ENCODE results near the gene DNAI4. TPM values are rescaled to one million over a fixed set of nuclear protein-coding genes. Genes with fewer than 3 reads are reported as not detected.
A peak's percentile ranks its signal among the peaks of the same experiment; 100 is the strongest.
"Not testable (repeated sequence)": the region's sequence is repeated elsewhere in the genome, so short reads cannot be mapped to it uniquely, and the experiment has no call there.

The DNAI4 gene
- polyA plus RNA-seq, 3 donors = 0.83 to 1.1 (median 0.90) TPM

DNA sequence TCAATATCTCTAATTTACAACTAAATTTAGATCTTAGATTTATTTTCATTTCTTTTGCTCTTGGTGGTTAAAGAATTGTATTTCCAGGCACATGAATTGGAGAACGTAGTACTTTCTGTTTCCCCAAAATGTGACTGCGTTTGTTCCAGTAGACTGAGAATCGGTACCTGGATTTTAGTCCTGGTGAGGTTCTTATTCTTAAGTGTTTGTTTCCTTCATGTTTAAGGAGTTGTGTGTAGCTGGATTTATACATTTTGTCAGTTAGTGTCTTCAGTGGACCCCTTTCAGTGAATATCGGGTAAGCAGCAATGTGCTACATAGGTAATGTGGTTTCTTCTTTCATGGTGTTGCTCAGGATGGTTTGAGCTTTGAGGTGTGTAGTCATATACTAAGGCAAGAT is 6.9 kb upstream of the DNAI4 start:
- no peak overlapping the region for H3K27ac ChIP-seq (ENCODE audit: low read depth, low read length)
- 19 to 22% (median 21%) methylated on average over 4 of the region's 4 CpGs for WGBS, 3 donors

- H3K27ac ChIP-seq (ENCODE audit: low read depth, low read length) = peak overlapping the region; percentile 98
- WGBS, 3 donors = 0 to 1% (median 0%) methylated on average over 6 of the region's 6 CpGs
Observed at GRCh38 chr1:66930823-66931174, 6.1 kb upstream of the DNAI4 start.

- peak overlapping the region; percentile 98 for H3K27ac ChIP-seq (ENCODE audit: low read depth, low read length)
- 0 to 1% (median 0%) methylated on average over 67 to 83 of the region's 83 CpGs for WGBS, 3 donors
Observed at GRCh38 chr1:66929999-66930822, 5.6 kb upstream of the DNAI4 start.

DNA sequence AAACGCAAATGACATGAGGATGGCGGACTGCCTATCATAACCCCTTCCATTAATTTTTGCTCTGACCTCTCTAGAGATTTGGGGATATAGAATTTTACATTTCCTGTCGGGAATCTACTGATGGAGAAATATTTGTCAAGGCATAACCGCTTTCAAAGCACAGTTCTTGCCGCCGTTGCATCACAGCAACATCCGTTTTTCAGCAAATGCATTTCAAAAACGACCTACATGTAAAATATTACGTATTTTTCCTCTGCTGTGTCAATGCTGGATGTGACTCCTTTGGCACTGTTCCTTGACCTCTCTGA is 5.0 kb upstream of the DNAI4 start:
- peak overlapping the region; percentile 98 for H3K27ac ChIP-seq (ENCODE audit: low read depth, low read length)
- 6 to 7% (median 6%) methylated on average over 9 of the region's 9 CpGs for WGBS, 3 donors

- H3K27ac ChIP-seq (ENCODE audit: low read depth, low read length) = peak overlapping the region; percentile 98
- 39 to 44% (median 41%) methylated on average over 3 of the region's 3 CpGs for WGBS, 3 donors
Observed at GRCh38 chr1:66929146-66929688, 4.6 kb upstream of the DNAI4 start.

GRCh38 chr1:66927528-66927927 is 2.9 kb upstream of the DNAI4 start:
- no peak overlapping the region for H3K27ac ChIP-seq (ENCODE audit: low read depth, low read length)

- 28 to 46% (median 39%) methylated on average over 9 of the region's 9 CpGs for WGBS, 3 donors
- H3K27ac ChIP-seq (ENCODE audit: low read depth, low read length) = peak overlapping the region; percentile 43
Observed at GRCh38 chr1:66925944-66926343, 1.3 kb upstream of the DNAI4 start.

DNA sequence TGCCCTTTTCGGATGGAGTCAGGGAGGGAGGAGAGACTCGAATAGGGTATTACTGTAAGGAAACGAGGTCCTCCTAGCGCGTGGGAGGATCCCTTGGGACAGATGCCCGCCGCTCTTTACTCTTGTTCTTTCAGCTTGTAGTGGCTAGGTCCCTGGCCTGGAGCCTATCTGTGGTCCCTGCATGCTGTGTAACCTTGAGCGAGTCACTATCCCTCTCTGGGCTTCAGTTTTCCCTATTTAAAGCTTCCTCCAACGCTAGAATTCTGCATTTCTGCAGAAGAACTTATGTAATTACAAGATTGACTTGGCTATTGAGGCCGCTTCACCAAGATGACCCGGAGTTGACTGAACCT is 878 bp upstream of the DNAI4 start:
- peak overlapping the region; percentile 43 for H3K27ac ChIP-seq (ENCODE audit: low read depth, low read length)
- 3 to 8% (median 5%) methylated on average over 11 of the region's 11 CpGs for WGBS, 3 donors

GRCh38 chr1:66920543-66920942 is 4.1 kb downstream of the DNAI4 start:
- H3K27ac ChIP-seq (ENCODE audit: low read depth, low read length) = no peak overlapping the region
- WGBS, 3 donors = 97 to 100% (median 100%) methylated on average over 2 of the region's 2 CpGs

GRCh38 chr1:66919828-66920227 is 4.8 kb downstream of the DNAI4 start:
- no peak overlapping the region for H3K27ac ChIP-seq (ENCODE audit: low read depth, low read length)
- 85 to 93% (median 91%) methylated on average over 3 of the region's 3 CpGs for WGBS, 3 donors

- H3K27ac ChIP-seq (ENCODE audit: low read depth, low read length) = no peak overlapping the region
- 89 to 95% (median 93%) methylated on average over 1 of the region's 1 CpG for WGBS, 3 donors
Observed at GRCh38 chr1:66919063-66919462, 5.6 kb downstream of the DNAI4 start.

GRCh38 chr1:66917476-66917875 is 7.2 kb downstream of the DNAI4 start:
- no peak overlapping the region for H3K27ac ChIP-seq (ENCODE audit: low read depth, low read length)
- WGBS, 3 donors = 96 to 98% (median 97%) methylated on average over 1 of the region's 1 CpG

DNA sequence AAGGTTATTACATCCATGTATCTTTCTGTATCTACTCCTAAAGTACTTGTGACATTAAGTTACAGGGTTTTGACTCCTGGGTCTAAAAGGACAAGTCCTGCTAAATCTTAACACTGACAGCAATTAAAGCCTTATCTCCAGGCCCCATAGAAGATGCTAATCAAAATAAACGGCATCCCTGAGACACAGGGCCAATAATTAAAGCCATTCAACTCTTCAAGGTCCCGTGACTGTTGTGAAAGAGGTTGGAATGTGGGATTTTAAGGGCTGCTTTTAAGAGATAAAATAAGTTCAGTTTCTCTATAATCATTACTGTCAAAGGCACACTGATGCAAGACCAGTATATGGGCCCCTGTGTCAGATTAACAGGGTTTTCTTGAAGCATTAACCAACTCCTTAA is 8.3 kb downstream of the DNAI4 start:
- no peak overlapping the region for H3K27ac ChIP-seq (ENCODE audit: low read depth, low read length)
- 50 to 58% (median 55%) methylated on average over 2 of the region's 2 CpGs for WGBS, 3 donors

DNA sequence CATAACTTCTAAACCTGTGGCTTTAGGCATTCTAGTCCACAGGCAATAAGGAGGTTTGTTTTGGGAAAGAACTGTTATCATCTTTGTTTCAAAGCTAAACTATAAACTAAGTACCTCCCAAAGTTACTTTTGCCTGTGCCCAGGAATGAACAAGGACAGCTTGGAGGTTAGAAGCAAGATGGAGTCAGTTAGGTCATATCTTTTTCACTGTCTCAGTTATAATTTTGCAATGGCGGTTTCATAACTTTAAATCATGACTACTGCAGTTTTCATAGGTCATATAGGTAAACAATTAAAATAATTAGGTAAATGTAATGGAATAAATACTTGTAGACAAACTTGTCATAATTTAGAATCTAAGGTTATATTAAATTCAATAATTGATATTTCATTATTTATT is 9.5 kb downstream of the DNAI4 start:
- 94 to 100% (median 96%) methylated on average over 1 of the region's 1 CpG for WGBS, 3 donors
- not testable (repeated sequence) for H3K27ac ChIP-seq (ENCODE audit: low read depth, low read length)

DNA sequence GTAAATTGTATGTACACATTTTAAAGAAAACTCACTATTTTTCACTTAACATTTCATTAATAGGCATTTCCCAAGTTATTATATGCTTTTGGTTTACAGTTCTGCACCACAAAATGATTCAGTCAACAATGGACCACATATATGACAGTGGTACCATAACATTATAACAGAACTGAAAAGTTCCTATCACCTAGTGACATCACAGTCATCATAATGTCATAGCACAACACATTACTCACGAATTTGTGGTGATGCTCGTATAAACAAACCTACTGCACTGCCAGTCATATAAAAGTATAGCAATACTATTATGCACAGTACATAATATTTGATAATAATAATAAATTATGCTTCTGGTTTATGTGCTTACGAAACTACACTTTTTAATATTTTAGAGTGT is 30.9 kb downstream of the DNAI4 start:
- no peak overlapping the region for H3K27ac ChIP-seq (ENCODE audit: low read depth, low read length)
- WGBS, 3 donors = 90 to 92% (median 92%) methylated on average over 3 of the region's 3 CpGs

- H3K27ac ChIP-seq (ENCODE audit: low read depth, low read length) = no peak overlapping the region
- WGBS, 3 donors = 84 to 95% (median 95%) methylated on average over 1 of the region's 1 CpG
Observed at GRCh38 chr1:66890621-66891020, 34.0 kb downstream of the DNAI4 start.

GRCh38 chr1:66889030-66889429 is 35.6 kb downstream of the DNAI4 start:
- WGBS, 3 donors = 98 to 100% (median 98%) methylated on average over 1 of the region's 1 CpG

DNA sequence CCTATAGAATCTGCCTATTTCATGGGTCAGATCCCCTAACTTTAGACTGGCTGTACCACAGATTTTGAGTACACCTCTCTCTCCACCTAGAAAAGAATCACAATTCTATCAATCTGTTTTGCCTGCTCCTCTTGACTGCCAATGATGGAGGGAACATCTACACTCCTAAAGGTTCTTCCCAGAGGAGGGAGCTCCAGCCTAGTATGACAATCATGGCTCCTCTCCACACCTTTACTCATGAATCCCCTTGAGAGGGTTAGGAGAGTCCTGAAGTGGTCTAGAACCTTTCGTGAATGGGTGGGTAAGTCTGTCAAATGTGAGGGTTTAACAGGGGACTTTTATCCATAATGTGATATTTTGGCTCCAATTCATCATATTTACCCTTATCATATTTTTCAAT is 48.0 kb downstream of the DNAI4 start:
- WGBS, 3 donors = 82 to 92% (median 85%) methylated on average over 1 of the region's 1 CpG

More at GRCh38 chr1:66889030-66889429, 35.6 kb downstream of the DNAI4 start:
- no peak overlapping the region for H3K27ac ChIP-seq (ENCODE audit: low read depth, low read length)

DNA sequence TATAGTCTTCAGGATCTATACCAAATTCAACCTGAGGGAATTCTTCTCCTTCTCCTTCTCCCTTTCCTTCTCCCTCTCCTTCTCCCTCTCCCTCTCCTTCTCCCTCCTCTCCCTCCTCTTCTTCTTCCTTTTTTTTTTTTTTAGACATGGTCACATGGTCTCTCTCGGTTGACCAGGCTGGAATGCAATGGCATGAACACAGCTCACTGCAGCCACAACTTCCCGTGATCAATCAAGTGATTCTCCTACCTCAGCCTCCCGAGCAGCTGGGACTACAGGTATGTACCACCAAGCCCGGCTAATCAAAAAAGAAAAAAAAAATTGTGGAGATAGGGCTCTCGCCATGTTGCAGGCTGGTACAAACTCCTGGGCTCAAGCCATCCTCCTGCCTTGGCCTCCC is 51.5 kb downstream of the DNAI4 start:
- no peak overlapping the region for H3K27ac ChIP-seq (ENCODE audit: low read depth, low read length)
- 90 to 94% (median 92%) methylated on average over 5 of the region's 5 CpGs for WGBS, 3 donors

More for the DNA sequence above, 48.0 kb downstream of the DNAI4 start:
- no peak overlapping the region for H3K27ac ChIP-seq (ENCODE audit: low read depth, low read length)

GRCh38 chr1:66872024-66872423 is 52.6 kb downstream of the DNAI4 start:
- 93 to 98% (median 94%) methylated on average over 7 of the region's 7 CpGs for WGBS, 3 donors
- not testable (repeated sequence) for H3K27ac ChIP-seq (ENCODE audit: low read depth, low read length)
